SHP77 (cell line): ENCODE results near the gene SUPT5H.

Experiments
- DNase-seq, 2 experiments: peaks; one replicate each; lab custom pipeline; 2025; lab: John Stamatoyannopoulos, UW

Gene SUPT5H

DNA sequence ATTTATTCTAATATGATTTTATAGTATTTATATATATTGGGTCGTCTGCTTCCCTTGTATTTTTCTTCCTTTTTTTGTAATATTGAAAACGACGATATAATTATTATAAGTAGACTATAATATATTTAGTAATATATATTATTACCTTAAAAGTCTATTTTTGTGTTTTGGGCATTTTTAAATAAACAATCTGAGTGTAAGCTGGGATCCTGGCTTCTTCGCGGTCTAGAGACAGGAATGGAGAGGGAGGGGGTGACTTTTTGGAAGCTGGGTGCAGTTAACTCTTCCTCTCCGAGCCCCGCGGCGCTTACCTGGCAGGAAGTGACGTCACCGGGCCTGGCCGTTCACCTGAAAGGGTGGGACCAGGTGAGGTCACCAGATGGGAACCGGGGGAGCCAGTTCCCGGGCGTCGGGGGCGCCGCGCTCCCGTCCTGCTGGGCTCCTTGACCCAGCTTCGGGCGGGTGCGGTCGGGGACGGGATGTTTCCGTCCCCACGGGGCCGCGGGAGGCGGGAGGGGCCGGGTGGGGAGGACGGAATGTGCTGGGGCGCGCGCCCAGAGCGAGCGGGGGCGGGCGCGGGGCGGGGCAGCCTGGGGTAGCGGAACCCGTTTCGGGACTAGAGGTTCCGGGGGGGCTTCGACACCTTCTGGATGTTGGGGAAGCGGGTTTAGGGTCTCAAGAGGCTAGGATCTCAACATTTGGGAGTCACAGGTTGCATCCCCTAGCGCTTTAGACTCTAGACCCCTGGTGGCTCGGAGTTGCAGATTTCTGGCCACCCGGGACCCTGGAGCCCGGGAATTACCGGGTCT, 36.0 kb upstream of the SUPT5H start:
- peak in 1 of 2 experiments; percentile 85 for DNase-seq

DNA sequence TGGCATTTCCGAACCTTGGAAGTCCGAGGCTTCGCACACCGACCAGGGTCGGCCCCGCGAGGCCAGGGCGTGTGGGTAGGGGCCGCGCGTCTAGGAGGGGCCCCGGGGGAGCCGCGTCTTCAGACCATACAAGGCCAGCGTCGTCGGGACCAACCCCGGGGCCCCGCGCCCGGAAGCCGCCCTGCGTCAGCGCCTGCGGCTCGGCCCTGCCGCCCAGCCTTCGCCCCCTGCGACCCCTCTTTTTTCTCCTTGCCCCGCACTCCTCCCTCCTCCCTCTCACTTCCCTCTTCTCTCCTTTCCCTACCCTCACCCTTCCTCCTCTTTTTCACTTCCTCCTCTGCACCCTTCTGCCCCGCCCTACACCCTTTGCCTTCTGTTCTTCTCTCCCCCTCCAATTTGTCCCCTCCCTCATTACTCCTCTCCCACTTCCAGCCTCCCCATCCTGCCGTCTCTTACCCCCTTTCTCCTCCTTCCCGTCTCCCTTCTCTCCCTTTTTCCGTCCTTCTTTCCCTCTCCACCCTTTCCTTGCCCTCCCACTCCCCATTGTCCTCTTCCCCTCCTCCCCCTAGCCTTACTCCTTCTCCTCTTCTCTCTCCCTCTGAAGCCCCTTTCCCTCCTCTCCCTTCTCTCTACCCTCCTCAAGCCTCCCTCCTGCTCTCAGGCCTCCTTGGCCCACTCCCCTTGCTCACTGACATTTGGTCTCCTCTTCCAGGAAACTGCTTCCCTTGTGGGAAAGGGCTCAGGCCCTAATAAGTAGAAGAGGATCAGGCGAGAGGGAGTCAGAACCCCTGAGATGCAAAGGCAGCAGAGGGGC, 35.2 kb upstream of the SUPT5H start:
- peak in 1 of 2 experiments; percentile 45 for DNase-seq

DNA sequence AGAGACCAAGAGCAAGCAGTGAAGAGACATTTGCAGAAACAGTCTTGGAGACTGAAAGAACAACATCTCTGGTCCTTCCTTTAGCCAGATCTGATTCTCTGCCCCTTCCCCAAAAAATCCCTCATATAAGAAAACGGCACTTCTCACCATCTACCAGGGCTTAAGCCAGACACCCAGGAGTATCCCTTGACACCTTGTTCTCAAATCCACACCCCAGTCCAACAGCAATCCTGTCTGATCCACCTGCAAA, 34.6 kb upstream of the SUPT5H start:
- no peak for DNase-seq

DNA sequence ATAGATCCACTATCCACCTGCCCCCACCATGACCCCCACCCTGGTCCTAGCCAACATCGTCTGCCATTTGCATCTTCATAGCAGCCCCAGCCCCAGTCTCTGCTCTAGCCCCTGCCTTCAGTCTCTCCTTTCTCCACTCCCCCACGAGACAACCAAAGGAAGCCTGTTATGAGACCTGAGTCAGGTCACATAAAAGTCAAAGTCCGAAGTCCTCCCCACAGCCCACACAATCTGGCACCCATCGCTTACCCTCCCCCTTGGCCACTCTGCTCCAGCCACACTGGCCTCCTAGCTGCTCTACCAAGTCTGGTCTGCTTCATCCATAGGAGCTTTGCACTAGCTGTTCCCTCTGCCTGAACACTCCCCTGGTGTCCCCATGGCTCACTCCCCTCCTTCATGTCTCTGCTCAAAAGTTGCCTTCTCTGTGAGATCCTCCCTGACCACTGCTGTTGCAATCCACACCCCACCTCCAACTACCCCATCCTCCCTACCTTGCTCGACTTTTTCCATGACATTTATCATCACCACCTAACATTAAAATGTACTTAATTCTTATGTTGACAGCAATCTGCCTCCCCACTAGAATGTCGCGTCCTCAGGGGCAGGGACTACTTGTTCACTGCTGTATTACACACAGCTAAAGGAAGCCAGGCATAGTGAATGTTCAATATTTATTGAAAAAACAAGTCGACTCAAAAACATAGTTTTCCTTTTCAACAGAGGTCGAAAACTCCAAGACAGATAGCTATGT, 34.1 kb upstream of the SUPT5H start:
- no peak for DNase-seq

DNA sequence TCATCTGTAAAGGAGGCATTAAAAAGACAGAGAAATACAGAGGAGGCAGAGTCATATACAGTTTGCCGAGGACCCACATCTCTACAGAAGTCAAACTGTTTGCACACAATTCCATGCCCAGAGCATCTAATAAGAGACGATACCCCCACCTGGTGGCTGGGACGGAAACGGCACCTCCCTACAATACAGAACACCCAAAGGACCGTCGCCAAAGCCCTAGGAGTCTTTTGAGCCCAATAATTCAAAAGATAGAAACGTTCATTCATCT, 33.6 kb upstream of the SUPT5H start:
- peak; percentile 92 to 94 for DNase-seq

DNA sequence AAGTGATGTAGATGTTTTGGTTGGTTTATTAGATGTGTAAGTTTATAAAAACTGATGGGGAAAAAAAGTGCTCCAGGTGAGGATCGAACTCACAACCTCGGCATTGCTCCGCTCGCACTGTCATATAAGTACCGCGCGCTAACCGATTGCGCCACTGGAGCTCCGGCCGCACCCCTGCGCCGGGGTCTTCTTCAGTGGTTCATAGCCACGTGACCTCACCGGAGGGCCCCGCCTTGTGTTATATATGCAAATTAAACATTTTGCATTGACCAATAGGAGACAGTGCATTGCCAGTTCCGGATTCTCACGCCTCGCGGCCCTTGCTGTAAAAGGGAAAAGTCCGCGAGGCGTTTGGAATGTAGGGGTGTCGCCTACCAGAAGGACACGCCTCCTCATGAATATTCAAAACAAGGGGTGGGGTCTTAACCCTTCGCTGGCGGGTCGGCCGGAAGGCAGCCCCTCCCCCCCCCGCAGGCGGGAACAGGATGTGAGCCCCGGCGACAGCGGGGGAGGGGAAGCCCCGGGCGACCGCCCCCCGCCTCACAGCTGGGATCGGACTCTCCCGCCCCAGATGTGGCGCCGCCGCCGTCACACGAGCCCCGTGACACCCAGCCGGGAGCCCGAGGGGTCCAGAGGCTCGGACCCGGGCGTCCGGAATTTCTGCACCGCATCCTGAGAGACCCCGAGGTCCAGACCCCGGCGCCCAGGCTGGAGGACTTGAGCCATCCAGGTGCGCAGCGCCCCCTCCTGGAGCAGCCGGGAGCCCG, 33.1 kb upstream of the SUPT5H start, which contains the start of gene PLEKHG2:
Gene PLEKHG2, plus strand, starts transcription at position 570 of the 767 bp plus-strand sequence. CDS start 1,418 bp downstream, outside the sequence.
- peak; percentile 99 for DNase-seq

DNA sequence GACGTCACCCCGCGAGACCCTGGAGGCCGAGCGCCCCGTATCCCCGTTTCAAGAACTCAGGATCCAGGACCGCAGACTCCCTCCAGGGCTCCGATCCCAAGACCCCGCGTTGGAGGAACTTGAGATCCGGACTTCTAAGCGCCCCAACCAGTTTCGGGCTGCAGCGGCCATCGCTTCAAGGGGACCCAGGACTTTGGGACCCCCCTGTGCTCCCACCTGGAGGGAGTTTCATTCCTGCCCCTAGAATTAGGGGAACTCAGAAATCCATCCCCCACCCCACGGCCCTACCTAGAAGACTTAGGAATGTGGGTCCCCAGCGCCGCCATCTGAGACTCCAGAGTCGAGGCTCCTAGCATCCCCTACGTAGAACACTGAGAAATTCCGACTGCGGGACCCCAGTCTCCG, 32.5 kb upstream of the SUPT5H start:
- no peak for DNase-seq

DNA sequence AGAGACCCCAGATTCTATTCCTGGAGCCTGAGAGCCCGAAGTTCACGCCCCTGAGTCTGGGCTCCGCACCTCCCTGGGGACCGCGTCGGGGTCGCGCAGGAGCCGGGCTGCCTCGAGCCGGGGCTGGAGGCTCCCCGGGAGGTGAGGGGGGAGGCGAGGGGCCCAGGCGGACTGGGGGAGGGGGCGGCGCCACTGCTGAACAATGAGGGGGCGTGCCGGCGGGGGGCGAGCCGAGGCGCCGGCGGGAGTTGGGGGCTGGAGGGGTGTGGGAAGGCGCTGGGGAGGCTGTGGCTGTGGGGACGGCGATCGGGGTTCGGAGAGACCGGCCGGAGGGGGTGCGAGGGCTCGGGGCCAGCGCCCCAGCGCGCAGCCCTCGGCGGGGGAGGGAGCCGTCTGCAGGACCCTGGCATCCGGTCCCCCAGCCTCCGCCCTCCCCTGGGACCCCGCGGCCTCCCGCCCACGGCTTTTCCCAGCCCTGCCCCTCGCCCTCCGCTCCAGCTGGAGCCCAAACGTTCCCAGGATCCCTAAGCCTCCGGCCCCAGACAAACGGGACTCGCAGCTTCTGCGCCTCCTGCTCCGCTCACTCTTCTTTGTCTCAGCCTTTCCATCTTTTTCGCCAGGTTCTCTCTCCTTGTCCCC, 32.0 kb upstream of the SUPT5H start:
- DNase-seq, result no peak

DNA sequence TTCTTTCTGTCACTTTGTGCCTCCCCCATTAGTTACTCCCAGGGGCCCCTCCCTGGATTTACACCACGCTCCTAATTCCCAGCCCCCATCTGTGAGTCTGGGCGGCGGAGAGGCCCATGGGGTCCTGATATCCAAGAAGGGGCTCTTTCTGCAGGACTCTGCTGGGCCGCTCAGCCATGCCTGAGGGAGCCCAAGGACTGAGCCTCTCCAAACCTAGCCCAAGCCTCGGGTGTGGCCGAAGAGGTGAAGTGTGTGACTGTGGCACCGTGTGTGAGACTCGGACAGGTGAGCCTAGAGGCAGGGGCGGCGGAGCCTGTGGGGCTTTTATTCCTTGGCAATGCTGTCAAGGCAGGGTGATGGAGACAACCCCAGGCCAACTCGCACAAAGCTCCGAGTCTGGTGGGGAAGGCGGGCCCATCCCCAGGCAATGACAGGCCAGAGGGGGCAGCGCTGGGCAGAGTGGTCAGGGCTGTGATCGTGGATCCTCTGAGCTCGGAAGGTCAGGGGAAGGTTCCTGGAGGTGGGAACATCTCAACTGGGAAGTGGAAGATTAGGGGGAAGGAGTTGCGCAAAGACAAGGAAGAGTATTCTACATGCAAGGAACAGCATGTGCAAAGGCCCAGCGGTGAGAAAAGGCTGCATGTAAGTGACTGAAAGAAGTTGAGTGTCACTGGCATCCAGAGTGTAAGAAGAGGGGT, 31.3 kb upstream of the SUPT5H start:
- DNase-seq, result peak in 1 of 2 experiments; percentile 31

DNA sequence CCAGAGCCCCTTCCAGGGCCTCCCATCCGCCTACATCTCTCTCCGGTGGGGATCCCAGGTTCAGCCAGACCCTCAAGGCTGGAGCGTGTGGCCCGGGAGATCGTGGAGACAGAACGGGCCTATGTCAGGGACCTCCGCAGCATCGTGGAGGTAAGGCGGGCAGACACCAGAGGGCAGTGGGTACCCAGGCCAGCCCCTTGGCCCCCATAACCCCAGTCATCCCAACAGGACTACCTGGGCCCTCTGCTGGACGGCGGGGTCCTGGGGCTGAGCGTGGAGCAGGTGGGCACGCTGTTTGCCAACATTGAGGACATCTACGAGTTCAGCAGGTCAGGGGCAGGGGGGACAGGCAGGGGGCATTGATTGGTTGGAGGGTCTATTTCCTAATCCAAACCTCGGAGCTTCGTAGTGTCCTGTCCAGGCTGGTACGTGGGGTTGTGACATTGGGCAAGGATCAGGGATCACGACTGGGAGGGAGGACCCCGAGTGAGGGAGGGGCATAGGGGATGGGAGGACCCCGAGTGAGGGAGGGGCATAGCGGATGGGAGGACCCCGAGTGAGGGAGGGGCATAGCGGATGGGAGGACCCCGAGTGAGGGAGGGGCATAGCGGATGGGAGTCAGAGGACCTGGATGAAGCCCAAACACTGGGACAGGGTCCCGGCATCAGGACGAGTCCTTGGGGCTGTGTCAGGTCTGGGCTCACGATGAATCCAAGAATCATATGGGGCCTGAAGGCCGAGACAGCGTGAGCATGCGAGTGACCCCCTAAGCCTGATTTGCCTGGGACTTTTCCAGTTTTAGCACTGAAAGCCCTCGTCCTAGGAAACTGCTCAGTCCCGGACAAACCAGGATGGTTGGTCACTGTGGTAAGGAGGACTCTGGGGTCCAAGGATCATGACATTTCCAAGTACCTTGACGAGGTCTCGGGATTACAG, 30.0 kb upstream of the SUPT5H start:
- DNase-seq, result no peak

DNA sequence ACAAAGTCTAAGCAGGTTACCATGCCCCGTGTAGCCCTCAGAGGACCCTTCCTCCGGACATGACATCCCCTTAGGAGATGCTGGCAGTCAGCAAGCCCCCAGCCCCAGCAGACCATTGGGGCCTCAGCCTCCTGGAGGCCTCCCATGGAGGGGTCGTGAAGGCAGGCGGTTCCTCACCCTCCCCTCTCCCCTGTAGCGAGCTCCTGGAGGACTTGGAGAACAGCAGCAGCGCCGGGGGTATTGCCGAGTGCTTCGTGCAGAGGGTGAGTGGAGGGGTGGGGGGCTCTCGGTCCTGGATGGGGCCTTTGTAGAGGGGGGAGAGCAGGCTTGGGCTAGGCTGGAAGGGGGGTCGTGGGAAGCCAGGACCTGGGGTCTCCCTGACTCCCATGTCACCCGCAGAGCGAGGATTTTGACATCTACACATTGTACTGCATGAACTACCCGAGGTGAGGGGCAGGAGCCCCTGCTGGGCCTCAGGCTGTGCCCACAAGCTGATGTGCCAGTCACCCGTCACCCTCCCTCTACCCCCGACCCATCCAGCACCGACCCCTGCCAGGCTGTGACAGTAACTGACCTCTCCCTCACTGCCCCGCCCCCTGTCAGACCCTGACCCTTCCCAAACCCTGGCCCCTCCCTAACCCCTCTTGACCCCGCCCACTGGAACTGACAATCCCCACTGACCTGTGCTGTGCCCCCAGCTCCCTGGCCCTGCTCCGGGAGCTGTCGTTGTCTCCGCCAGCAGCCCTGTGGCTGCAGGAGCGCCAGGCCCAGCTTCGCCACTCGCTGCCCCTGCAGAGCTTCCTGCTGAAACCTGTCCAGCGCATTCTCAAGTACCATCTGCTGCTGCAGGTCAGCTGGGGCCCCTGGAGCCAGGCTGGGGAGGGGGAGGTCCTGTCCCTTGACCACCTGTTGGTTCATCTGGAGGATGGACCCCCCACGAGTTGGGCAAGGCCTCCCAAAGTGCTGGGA, 28.9 kb upstream of the SUPT5H start:
- DNase-seq, result no peak

DNA sequence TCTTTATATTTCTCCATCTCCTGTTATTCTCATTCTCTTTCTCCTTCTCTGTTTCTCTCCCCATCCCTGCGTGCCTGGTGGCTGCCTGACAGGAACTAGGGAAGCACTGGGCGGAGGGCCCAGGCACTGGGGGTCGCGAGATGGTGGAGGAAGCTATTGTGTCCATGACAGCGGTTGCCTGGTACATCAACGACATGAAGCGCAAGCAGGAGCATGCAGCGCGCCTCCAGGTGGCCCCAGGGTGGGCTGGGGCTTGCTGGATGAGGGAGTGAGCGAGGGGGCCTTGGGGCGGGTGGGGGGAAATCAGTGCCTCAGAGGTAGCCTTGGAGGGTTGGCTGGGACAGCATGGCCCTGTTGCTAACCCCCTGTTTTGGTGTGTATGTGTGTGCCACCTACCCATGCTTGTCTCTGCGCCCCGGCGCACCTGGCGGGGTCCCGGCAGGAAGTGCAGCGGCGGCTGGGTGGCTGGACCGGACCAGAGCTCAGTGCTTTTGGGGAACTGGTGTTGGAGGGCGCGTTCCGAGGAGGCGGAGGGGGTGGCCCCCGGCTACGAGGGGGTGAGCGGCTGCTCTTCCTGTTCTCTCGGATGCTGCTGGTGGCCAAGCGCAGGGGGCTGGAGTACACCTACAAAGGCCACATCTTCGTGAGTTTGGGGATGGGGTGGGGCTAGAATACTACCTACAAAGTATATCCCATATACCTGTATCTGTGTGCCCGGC, 27.8 kb upstream of the SUPT5H start:
- no peak for DNase-seq

DNA sequence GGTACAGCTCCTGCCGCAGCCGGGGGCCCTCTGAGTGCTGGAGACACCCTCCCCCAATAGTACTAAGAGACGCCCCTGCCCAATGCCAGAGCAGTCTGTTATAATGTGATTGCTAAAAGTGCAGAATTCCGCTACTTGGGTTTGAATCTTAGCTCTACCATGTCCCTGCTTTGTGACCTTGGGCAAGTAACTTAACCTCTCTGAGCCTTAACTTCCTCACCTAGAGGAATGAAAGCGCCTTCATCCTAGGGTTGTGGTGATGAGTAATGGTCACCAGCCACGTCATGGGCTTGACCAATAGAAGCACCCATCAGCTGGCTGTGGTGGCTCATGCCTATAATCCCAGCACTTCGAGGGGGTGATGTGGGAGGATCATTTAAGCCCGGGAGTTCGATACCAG, 26.4 kb upstream of the SUPT5H start:
- no peak for DNase-seq

DNA sequence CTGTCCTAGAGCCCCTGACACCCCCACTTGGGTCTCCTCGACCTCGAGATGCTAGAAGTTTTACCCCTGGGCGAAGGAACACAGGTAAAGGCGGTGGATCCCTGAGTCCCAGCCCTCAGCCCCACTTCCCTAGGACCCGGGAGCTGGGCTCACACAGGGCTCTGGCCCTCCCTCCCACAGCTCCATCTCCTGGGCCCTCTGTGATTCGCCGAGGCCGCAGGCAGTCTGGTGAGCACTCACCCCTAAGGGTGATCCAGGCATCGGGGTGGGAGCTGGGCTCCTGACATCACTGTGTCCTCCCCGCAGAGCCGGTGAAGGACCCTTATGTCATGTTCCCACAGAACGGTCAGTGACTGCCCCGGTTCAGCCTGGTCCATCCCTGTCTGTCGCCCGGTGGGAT, 24.6 kb upstream of the SUPT5H start:
- DNase-seq, result no peak

DNA sequence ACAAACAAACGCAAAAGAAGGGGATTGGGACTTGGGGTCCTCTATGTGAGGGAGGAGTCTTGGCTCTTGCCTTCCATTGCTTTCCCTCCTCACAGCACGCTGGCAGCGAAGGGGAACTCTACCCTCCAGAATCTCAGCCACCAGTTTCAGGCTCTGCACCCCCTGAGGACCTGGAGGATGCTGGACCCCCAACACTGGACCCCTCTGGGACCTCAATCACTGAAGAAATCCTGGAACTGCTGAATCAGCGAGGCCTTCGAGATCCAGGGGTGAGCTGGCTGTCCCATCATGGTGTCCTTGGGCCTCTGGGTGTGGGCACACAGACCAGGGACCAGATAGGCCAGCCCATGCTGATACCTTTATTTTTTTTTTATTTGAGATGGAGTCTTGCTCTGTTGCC, 23.4 kb upstream of the SUPT5H start:
- DNase-seq, result no peak

DNA sequence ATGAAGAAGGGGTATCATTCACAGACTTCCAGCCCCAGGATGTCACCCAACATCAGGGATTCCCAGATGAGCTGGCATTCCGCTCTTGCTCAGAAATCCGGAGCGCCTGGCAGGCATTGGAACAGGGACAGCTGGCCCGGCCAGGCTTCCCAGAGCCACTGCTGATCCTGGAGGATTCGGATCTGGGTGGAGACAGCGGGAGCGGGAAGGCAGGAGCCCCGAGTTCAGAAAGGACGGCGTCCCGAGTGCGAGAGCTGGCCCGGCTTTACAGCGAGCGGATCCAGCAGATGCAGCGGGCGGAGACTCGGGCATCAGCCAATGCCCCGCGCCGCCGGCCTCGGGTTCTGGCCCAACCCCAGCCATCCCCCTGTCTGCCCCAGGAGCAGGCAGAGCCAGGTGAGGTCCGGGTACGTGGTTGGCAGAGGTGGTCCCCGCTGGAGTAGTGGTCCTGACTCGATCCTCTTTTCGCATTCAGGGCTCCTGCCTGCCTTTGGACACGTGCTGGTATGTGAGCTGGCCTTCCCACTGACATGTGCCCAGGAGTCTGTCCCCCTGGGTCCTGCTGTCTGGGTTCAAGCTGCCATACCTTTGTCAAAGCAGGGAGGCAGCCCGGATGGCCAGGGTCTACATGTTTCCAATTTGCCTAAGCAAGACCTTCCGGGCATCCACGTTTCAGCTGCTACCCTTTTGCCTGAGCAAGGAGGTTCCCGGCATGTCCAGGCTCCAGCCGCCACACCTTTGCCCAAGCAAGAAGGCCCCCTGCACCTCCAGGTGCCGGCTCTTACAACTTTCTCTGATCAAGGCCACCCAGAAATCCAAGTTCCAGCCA, 21.9 kb upstream of the SUPT5H start:
- no peak for DNase-seq

DNA sequence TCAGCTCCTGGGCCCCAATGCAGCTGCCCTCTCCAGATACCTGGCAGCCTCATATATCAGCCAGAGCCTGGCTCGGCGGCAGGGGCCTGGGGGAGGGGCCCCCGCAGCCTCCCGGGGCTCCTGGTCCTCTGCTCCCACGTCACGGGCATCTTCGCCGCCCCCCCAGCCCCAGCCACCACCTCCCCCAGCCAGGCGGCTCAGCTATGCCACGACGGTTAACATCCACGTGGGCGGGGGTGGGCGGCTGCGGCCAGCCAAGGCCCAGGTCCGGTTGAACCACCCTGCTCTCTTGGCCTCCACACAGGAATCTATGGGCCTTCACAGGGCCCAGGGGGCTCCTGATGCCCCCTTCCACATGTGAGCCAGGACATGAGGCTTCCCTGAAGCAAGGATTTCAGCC, 20.4 kb upstream of the SUPT5H start:
- no peak for DNase-seq
